Neural progenitor cell (in vitro differentiated cells): ENCODE data around the gene WDR41. TPM values are rescaled to one million over a fixed set of nuclear protein-coding genes. Genes with fewer than 3 reads are reported as not detected.

Experiments used
- DNase-seq: peaks from one replicate; pipeline ENCODE4 v3.0.0-alpha.2; 2016; ENCODE audit warnings: low spot score
- H2AFZ ChIP-seq: fragments of 200-600 bp; sonication (generic); replicated peaks from 2 replicates; pipeline ENCODE4 v1.6.1; 2016; ENCODE audit warnings: antibody characterized with exemption
- H3F3A ChIP-seq: fragments of 200-600 bp; sonication (generic); 2 replicates; pipeline ENCODE4 v1.6.1; 2016; ENCODE audit warnings: antibody characterized with exemption, low read depth
- H3K27ac ChIP-seq: fragments of 200-600 bp; sonication (generic); 2 replicates; pipeline ENCODE4 v1.5.1; 2016; ENCODE audit warnings: mild to moderate bottlenecking
- H3K27me3 ChIP-seq: fragments of 200-600 bp; sonication (generic); 2 replicates; pipeline ENCODE4 v1.6.1; 2016; ENCODE audit warnings: mild to moderate bottlenecking, moderate library complexity
- H3K36me3 ChIP-seq: fragments of 200-600 bp; sonication (generic); 2 replicates; pipeline ENCODE4 v1.5.1; 2016
- H3K4me1 ChIP-seq: fragments of 200-600 bp; sonication (generic); 2 replicates; pipeline ENCODE4 v1.6.1; 2016; ENCODE audit warnings: mixed run types
- H3K4me2 ChIP-seq: fragments of 200-600 bp; sonication (generic); 2 replicates; pipeline ENCODE4 v1.6.1; 2016
- H3K4me3 ChIP-seq: fragments of 200-600 bp; sonication (generic); 2 replicates; pipeline ENCODE4 v1.5.1; 2016
- H3K79me2 ChIP-seq: fragments of 200-600 bp; sonication (generic); 2 replicates; pipeline ENCODE4 v1.6.1; 2016; ENCODE audit warnings: low read depth
- H3K9ac ChIP-seq: fragments of 200-600 bp; sonication (generic); 2 replicates; pipeline ENCODE4 v1.6.1; 2016
- H3K9me3 ChIP-seq: fragments of 200-600 bp; sonication (generic); 2 replicates; pipeline ENCODE4 v1.5.1; 2016; ENCODE audit warnings: low read depth
- H4K20me1 ChIP-seq: fragments of 200-600 bp; sonication (generic); 2 replicates; pipeline ENCODE4 v1.6.1; 2016; ENCODE audit warnings: low read depth
- H3K27ac Mint-ChIP-seq: 3 replicates; pipeline ENCODE4 v1.8.0; 2021; ENCODE audit warnings: mixed read lengths
- H3K27me3 Mint-ChIP-seq: 2 replicates; pipeline ENCODE4 v1.8.0; 2022; ENCODE audit warnings: low read depth, mild to moderate bottlenecking, inconsistent platforms, moderate library complexity, mixed read lengths; ENCODE audit not compliant: insufficient read depth
- H3K36me3 Mint-ChIP-seq: 3 replicates; pipeline ENCODE4 v1.8.0; 2021; ENCODE audit warnings: mixed read lengths
- H3K4me1 Mint-ChIP-seq: 3 replicates; pipeline ENCODE4 v1.8.0; 2021; ENCODE audit warnings: mixed read lengths
- H3K4me3 Mint-ChIP-seq: 3 replicates; pipeline ENCODE4 v1.8.0; 2021; ENCODE audit warnings: mild to moderate bottlenecking, moderate library complexity, mixed read lengths
- H3K9me3 Mint-ChIP-seq: 3 replicates; pipeline ENCODE4 v1.8.0; 2020; ENCODE audit warnings: mixed read lengths
- CTCF ChIP-seq: fragments of 200-600 bp; sonication (generic); IDR thresholded peaks from 2 replicates; pipeline ENCODE4 v1.5.1; 2017; ENCODE audit warnings: antibody characterized with exemption, mild to moderate bottlenecking
- EZH2 ChIP-seq: fragments of 200-600 bp; sonication (generic); IDR thresholded peaks from 2 replicates; pipeline ENCODE4 v1.6.1; 2017; ENCODE audit warnings: antibody characterized with exemption, mild to moderate bottlenecking, moderate library complexity
- EZH2phosphoT487 ChIP-seq: fragments of 200-600 bp; sonication (generic); IDR thresholded peaks from 2 replicates; pipeline ENCODE4 v1.6.1; 2017; ENCODE audit warnings: antibody characterized with exemption
- total RNA-seq: library from RNA; depleted of rRNA; stranded (reverse); fragments of >200 nt; gene quantifications from 2 replicates; pipeline ENCODE4 v1.2.3, GENCODE V29; 2015; ENCODE audit warnings: low replicate concordance

The WDR41 gene
- total RNA-seq, 1 donor from 2014 or later = 92.6 TPM

DNA sequence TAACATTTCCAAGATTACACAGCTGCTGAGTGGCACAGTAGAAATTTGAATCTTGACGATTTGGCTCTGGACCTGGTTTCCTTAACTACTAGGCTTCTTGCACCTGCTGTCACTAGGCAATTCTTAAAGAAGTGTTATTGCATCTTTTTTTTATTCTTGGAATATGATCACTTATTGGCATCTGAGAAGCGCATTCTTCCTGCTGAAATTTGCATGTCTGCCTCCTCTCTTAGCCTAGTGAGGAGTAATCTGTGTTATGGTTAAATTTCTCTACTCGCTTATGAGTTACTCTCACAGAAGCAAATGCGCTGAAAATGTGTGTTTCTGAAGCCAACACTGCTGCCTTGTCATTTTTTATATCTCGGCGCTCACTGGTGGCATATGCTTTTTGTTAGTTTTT lies 89.3 kb downstream of the WDR41 start:
- Histone ChIP-seq H3K4me3 (no peak overlapping the region), H3K9me3 (no peaks in the 10 kb centered on the region), H3K79me2 (no peaks in the 10 kb centered on the region), H3F3A (no peaks in the 10 kb centered on the region), H3K9ac (no peak overlapping the region), H2AFZ (no peak overlapping the region), H4K20me1 (no peaks in the 10 kb centered on the region), H3K27ac (no peak overlapping the region), H3K4me1 (no peaks in the 10 kb centered on the region), H3K27me3 (no peaks in the 10 kb centered on the region), H3K4me2 (no peak overlapping the region), H3K36me3 (no peaks in the 10 kb centered on the region)
- no peak for TF ChIP-seq EZH2
- no peak for TF ChIP-seq EZH2phosphoT487
- no peak for TF ChIP-seq CTCF
- Mint-ChIP-seq H3K27me3 (peaks cover 6% of the 10 kb centered on the region), H3K9me3 (no peaks in the 10 kb centered on the region), H3K4me3 (no peak overlapping the region), H3K4me1 (no peaks in the 10 kb centered on the region), H3K27ac (no peak overlapping the region), H3K36me3 (no peaks in the 10 kb centered on the region)
- no peak for DNase-seq

DNA sequence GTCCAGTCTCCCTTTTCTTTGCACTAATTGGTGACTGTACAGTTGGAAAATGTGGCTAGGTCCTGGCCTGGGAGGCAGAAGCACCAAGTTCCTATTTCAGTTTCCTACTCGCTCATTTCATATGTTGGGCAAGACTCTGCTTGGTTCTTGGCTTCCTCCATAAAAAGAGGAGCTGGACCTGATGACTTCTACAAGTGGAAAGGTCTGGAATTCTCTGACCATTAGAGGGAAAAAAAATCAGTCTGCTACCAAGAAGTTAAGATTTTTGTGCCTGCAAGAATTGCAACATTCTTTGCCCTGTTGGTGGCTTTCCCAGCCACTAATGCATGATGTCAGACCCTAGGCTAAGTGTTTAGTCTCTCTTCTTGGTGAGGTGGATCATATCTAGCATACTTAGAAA lies 91.5 kb downstream of the WDR41 start:
- Histone ChIP-seq H3F3A (no peaks in the 10 kb centered on the region), H4K20me1 (no peaks in the 10 kb centered on the region), H3K36me3 (no peaks in the 10 kb centered on the region), H3K27ac (no peak overlapping the region), H3K9ac (no peak overlapping the region), H3K27me3 (no peaks in the 10 kb centered on the region), H3K4me1 (no peaks in the 10 kb centered on the region), H3K9me3 (no peaks in the 10 kb centered on the region), H3K79me2 (no peaks in the 10 kb centered on the region), H3K4me3 (no peak overlapping the region), H2AFZ (no peak overlapping the region), H3K4me2 (no peak overlapping the region)
- Mint-ChIP-seq H3K36me3 (no peaks in the 10 kb centered on the region), H3K4me1 (no peaks in the 10 kb centered on the region), H3K4me3 (no peak overlapping the region), H3K27me3 (peaks cover 3% of the 10 kb centered on the region), H3K27ac (no peak overlapping the region), H3K9me3 (no peaks in the 10 kb centered on the region)
- TF ChIP-seq EZH2phosphoT487 = no peak
- TF ChIP-seq EZH2 = no peak
- TF ChIP-seq CTCF = no peak
- DNase-seq = no peak

DNA sequence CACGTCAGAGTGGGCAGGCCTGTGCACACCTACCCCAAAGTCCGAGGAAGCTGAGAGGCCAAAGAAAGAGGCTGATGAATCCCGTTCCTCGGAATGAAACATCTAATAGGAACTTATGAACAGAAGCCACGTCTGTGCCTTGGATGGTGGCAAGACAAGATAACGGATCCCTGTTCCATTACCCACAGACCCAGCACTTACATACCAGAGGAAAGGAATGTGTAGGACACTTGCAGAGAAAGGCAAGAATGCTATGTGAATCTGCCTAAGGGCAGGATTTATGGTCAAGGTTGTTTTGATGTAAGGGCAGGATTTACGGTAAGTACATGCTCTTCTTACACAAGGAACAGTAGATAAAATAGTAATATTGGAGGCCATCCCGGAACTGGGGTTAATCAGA lies 93.2 kb downstream of the WDR41 start:
- no peaks in the 10 kb centered on the region for H3K79me2 ChIP-seq
- H3K4me1 ChIP-seq = no peaks in the 10 kb centered on the region
- H3K36me3 Mint-ChIP-seq = no peaks in the 10 kb centered on the region
- no peaks in the 10 kb centered on the region for H3K27me3 ChIP-seq
- H3K27ac Mint-ChIP-seq = no peak overlapping the region
- H3K9ac ChIP-seq = no peak overlapping the region
- no peaks in the 10 kb centered on the region for H3K27me3 Mint-ChIP-seq
- H3K9me3 Mint-ChIP-seq = no peaks in the 10 kb centered on the region
- TF ChIP-seq EZH2phosphoT487 (no peak), EZH2 (no peak), CTCF (no peak)
- no peak overlapping the region for H3K4me2 ChIP-seq
- no peak overlapping the region for H3K4me3 ChIP-seq
- no peaks in the 10 kb centered on the region for H3F3A ChIP-seq
- H3K36me3 ChIP-seq = no peaks in the 10 kb centered on the region
- no peaks in the 10 kb centered on the region for H4K20me1 ChIP-seq
- no peak overlapping the region for H2AFZ ChIP-seq
- H3K4me1 Mint-ChIP-seq = no peaks in the 10 kb centered on the region
- DNase-seq = no peak
- no peaks in the 10 kb centered on the region for H3K9me3 ChIP-seq
- no peak overlapping the region for H3K4me3 Mint-ChIP-seq
- H3K27ac ChIP-seq = no peak overlapping the region

DNA sequence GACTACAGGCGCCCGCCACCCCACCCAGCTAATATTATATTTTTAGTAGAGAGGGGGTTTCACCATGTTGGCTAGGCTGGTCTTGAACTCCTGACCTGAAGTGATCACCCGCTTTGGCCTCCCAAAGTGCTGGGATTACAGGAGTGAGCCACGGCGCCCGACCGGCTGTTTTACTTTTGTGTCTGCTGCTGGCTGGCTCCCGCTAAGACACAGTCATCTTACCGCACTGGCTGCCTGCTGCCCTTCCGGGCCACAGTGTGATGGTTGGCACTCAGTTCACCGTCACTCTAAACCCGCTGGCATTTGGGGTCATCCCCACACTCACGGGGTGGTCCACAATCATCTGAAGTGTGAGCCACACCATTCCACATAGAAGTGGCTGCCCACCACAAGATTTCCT lies 93.7 kb downstream of the WDR41 start:
- H3K4me1 ChIP-seq = no peaks in the 10 kb centered on the region
- no peaks in the 10 kb centered on the region for H3K27me3 ChIP-seq
- no peaks in the 10 kb centered on the region for H3K36me3 ChIP-seq
- no peaks in the 10 kb centered on the region for H3F3A ChIP-seq
- Mint-ChIP-seq H3K4me3 (no peak overlapping the region), H3K9me3 (no peaks in the 10 kb centered on the region), H3K36me3 (no peaks in the 10 kb centered on the region), H3K4me1 (no peaks in the 10 kb centered on the region), H3K27me3 (no peaks in the 10 kb centered on the region), H3K27ac (no peak overlapping the region)
- TF ChIP-seq EZH2 (no peak), CTCF (no peak), EZH2phosphoT487 (no peak)
- no peaks in the 10 kb centered on the region for H3K9me3 ChIP-seq
- H3K79me2 ChIP-seq = no peaks in the 10 kb centered on the region
- DNase-seq = no peak
- no peak overlapping the region for H3K4me3 ChIP-seq
- H4K20me1 ChIP-seq = no peaks in the 10 kb centered on the region
- H2AFZ ChIP-seq = no peak overlapping the region
- no peak overlapping the region for H3K9ac ChIP-seq
- no peak overlapping the region for H3K4me2 ChIP-seq
- no peak overlapping the region for H3K27ac ChIP-seq
